H1 (cell line): ENCODE data around the gene TGFBI. TPM values are rescaled to one million over a fixed set of nuclear protein-coding genes. Genes with fewer than 3 reads are reported as not detected.

Experiments
- CTCF ChIA-PET: fragments of 300-600 bp; sonication (Branson Sonifier 250); formaldehyde crosslinking; loops from one replicate; lab custom pipeline; 2021; ENCODE audit not compliant: partially characterized antibody; lab: Charles Lee
- POLR2A ChIA-PET: fragments of 300-600 bp; sonication (Branson Sonifier 250); formaldehyde crosslinking; loops from one replicate; lab custom pipeline; 2021; ENCODE audit warnings: inconsistent platforms; ENCODE audit not compliant: partially characterized antibody; lab: Charles Lee
- DNase-seq, 2 experiments: peaks; one replicate each; pipeline versions ENCODE4 v3.0.0 to v3.0.0-alpha.2; 2010 to 2022; ENCODE audit warnings: low spot score in 2 of 2, low read depth in 1 of 2, mixed read lengths in 1 of 2
- FAIRE-seq: peaks from 2 replicates; lab custom pipeline; 2011; peaks lifted over from hg19 to GRCh38; lab: Jason Lieb, UNC
- H2AFZ ChIP-seq: 2 replicates; pipeline ENCODE4 v1.8.1; 2012; ENCODE audit warnings: low read length, inconsistent platforms
- H2AK5ac ChIP-seq: 2 replicates; pipeline ENCODE4 v1.6.1; 2013; ENCODE audit warnings: low read depth, low read length
- H2BK120ac ChIP-seq: replicated peaks from 2 replicates; pipeline ENCODE3; 2013; ENCODE audit warnings: low read depth, low read length, inconsistent platforms
- H2BK12ac ChIP-seq: 2 replicates; pipeline ENCODE4 v1.6.1; 2013; ENCODE audit warnings: low read depth, low read length
- H2BK15ac ChIP-seq: 2 replicates; pipeline ENCODE4 v1.6.1; 2013; ENCODE audit warnings: low read length
- H2BK20ac ChIP-seq: 2 replicates; pipeline ENCODE4 v1.6.1; 2013; ENCODE audit warnings: low read length
- H2BK5ac ChIP-seq: 2 replicates; pipeline ENCODE4 v1.6.1; 2013; ENCODE audit warnings: low read depth, low read length
- H3K14ac ChIP-seq: 2 replicates; pipeline ENCODE4 v1.6.1; 2013; ENCODE audit warnings: inconsistent platforms; ENCODE audit not compliant: insufficient read length
- H3K18ac ChIP-seq: 2 replicates; pipeline ENCODE4 v1.6.1; 2013; ENCODE audit warnings: low read length; ENCODE audit errors: extremely low read depth
- H3K23ac ChIP-seq: 2 replicates; pipeline ENCODE4 v1.6.1; 2013; ENCODE audit warnings: inconsistent platforms; ENCODE audit not compliant: insufficient read length
- H3K23me2 ChIP-seq: 2 replicates; pipeline ENCODE4 v1.6.1; 2013; ENCODE audit warnings: low read depth, low read length
- H3K27ac ChIP-seq: 2 replicates; pipeline ENCODE4 v1.6.1; 2011; ENCODE audit warnings: low read depth, low read length, inconsistent platforms
- H3K27me3 ChIP-seq, 4 experiments: replicated peaks in 1 of 4; 1 replicate in 1 of 4; 2 replicates in 3 of 4; pipeline versions ENCODE4 v1.6.1 to v1.8.1; 2011 to 2013; ENCODE audit warnings: low read length in 3 of 4, mild to moderate bottlenecking in 3 of 4, inconsistent platforms in 2 of 4, mixed read lengths in 2 of 4, moderate library complexity in 1 of 4; ENCODE audit not compliant: control insufficient read depth in 3 of 4, insufficient read depth in 3 of 4; ENCODE audit errors: extremely low read depth in 1 of 4
- H3K36me3 ChIP-seq, 4 experiments: 2 replicates each; pipeline versions ENCODE4 v1.6.1 to v1.8.1; 2011 to 2013; ENCODE audit warnings: mild to moderate bottlenecking in 4 of 4, low read length in 3 of 4, moderate library complexity in 2 of 4, control low read depth in 1 of 4, inconsistent platforms in 1 of 4; ENCODE audit not compliant: insufficient read depth in 4 of 4, control insufficient read depth in 2 of 4
- H3K4ac ChIP-seq: replicated peaks from 2 replicates; pipeline ENCODE3; 2013; ENCODE audit warnings: low read length, low read depth, mixed read lengths, inconsistent platforms; ENCODE audit not compliant: insufficient read length
- H3K4me1 ChIP-seq, 4 experiments: replicated peaks in 1 of 4; 1 replicate in 1 of 4; 2 replicates in 3 of 4; pipeline versions ENCODE4 v1.6.1 to v1.8.1; 2011 to 2013; ENCODE audit warnings: low read length in 3 of 4, inconsistent platforms in 2 of 4, mixed read lengths in 1 of 4; ENCODE audit not compliant: insufficient read depth in 4 of 4, control insufficient read depth in 3 of 4
- H3K4me2 ChIP-seq, 2 experiments: 2 replicates each; pipeline versions ENCODE4 v1.6.1 to v1.8.1; 2011 to 2013; ENCODE audit warnings: low read depth in 2 of 2, low read length in 2 of 2, control low read depth in 1 of 2, inconsistent platforms in 1 of 2, mild to moderate bottlenecking in 1 of 2; ENCODE audit not compliant: insufficient read depth in 1 of 2
- H3K4me3 ChIP-seq, 4 experiments: fragments of 200-600, 300-600 bp in 1 of 4; sonication (generic), shearing (Covaris generic), sonication (Bioruptor Twin) in 1 of 4; 2 replicates each; pipeline versions ENCODE4 v1.5.1 to v1.8.1; 2011 to 2016; ENCODE audit warnings: low read length in 4 of 4, low read depth in 3 of 4, control low read depth in 2 of 4, inconsistent platforms in 2 of 4, mild to moderate bottlenecking in 2 of 4, mixed read lengths in 1 of 4, moderate library complexity in 1 of 4; ENCODE audit not compliant: insufficient read depth in 2 of 4; ENCODE audit errors: extremely low read depth in 1 of 4
- H3K56ac ChIP-seq: replicated peaks from 2 replicates; pipeline ENCODE3; 2013; ENCODE audit warnings: low read depth, mild to moderate bottlenecking, mixed read lengths, low read length, inconsistent platforms; ENCODE audit not compliant: insufficient read length
- H3K79me1 ChIP-seq: 2 replicates; pipeline ENCODE4 v1.6.1; 2013; ENCODE audit warnings: low read depth, low read length, control low read depth
- H3K79me2 ChIP-seq, 2 experiments: 2 replicates each; pipeline versions ENCODE4 v1.6.1 to v1.8.1; 2012 to 2013; ENCODE audit warnings: low read length in 2 of 2, mild to moderate bottlenecking in 2 of 2, inconsistent platforms in 1 of 2; ENCODE audit not compliant: insufficient read depth in 2 of 2, control insufficient read depth in 1 of 2
- H3K9ac ChIP-seq, 4 experiments: replicated peaks in 1 of 4; 1 replicate in 1 of 4; 2 replicates in 3 of 4; pipeline versions ENCODE4 v1.6.1 to v1.8.1; 2011 to 2013; ENCODE audit warnings: low read depth in 3 of 4, low read length in 3 of 4, control low read depth in 2 of 4, mild to moderate bottlenecking in 2 of 4, moderate library complexity in 2 of 4, inconsistent platforms in 1 of 4; ENCODE audit errors: extremely low read depth in 1 of 4
- H3K9me3 ChIP-seq, 2 experiments: 2 replicates each; pipeline versions ENCODE4 v1.6.1 to v1.8.1; 2012 to 2013; ENCODE audit warnings: mild to moderate bottlenecking in 2 of 2, moderate library complexity in 2 of 2, control low read depth in 1 of 2, inconsistent platforms in 1 of 2, low read depth in 1 of 2, low read length in 1 of 2, mixed read lengths in 1 of 2; ENCODE audit not compliant: insufficient read depth in 2 of 2
- H4K20me1 ChIP-seq, 2 experiments: replicated peaks in 1 of 2; 2 replicates each; pipeline versions ENCODE3 to v1.8.1; 2011 to 2013; ENCODE audit warnings: inconsistent platforms in 2 of 2, low read length in 2 of 2, mild to moderate bottlenecking in 1 of 2; ENCODE audit not compliant: insufficient read depth in 2 of 2, control insufficient read depth in 1 of 2
- H4K5ac ChIP-seq: 2 replicates; pipeline ENCODE4 v1.6.1; 2013; ENCODE audit warnings: low read length, low read depth, mixed read lengths, inconsistent platforms; ENCODE audit not compliant: insufficient read length
- H4K8ac ChIP-seq: 2 replicates; pipeline ENCODE4 v1.8.0; 2013; ENCODE audit warnings: mild to moderate bottlenecking, moderate library complexity, low read length, inconsistent platforms; ENCODE audit not compliant: insufficient read depth; ENCODE audit errors: extremely low read depth
- H4K91ac ChIP-seq: replicated peaks from 2 replicates; pipeline ENCODE3; 2013; ENCODE audit warnings: low read length, mixed read lengths, inconsistent platforms; ENCODE audit not compliant: insufficient read length
- E2F6 ChIP-seq: IDR thresholded peaks from 2 replicates; pipeline ENCODE4 v1.6.1; 2012; ENCODE audit warnings: inconsistent platforms
- WGBS, 2 experiments: shearing (Covaris generic) in 1 of 2; methylation state at CpG; one replicate each; pipeline versions ENCODE4 v1.1.6 to v1.1.7; 2013 to 2015; ENCODE audit warnings: low lambda C conversion rate in 2 of 2, mixed read lengths in 2 of 2, inconsistent platforms in 1 of 2, low coverage in 1 of 2, missing lambda C conversion rate in 1 of 2; ENCODE audit not compliant: insufficient replicate concordance in 2 of 2, insufficient coverage in 1 of 2, insufficient read length in 1 of 2; ENCODE audit errors: extremely low coverage in 1 of 2, missing lambda C conversion rate in 1 of 2; 5-methylcytosine and 5-hydroxymethylcytosine counted together
- polyA plus RNA-seq, 7 experiments: library from polyadenylated mRNA; depleted of rRNA in 3 of 7; stranded (reverse) in 5 of 7; unstranded in 2 of 7; fragments of >200 nt in 5 of 7; fragments of 200-250 nt in 2 of 7; gene quantifications; 1 replicate in 5 of 7; 2 replicates in 1 of 7; 4 replicates in 1 of 7; pipeline versions ENCODE4 v1.2.1 to v1.2.3, GENCODE V29; 2011 to 2013; ENCODE audit warnings: missing spikeins in 2 of 7, mixed read lengths in 2 of 7
- total RNA-seq: library from RNA; stranded (reverse); fragmentation: NEBNext Ultra II Directional; extraction: Animal tissue kit (Norgen Biotek cat#: 25700); gene quantifications from 2 replicates; pipeline ENCODE4 v1.2.1, GENCODE V29; 2021

Gene TGFBI
- total and polyA plus RNA-seq, 2 of the 8 experiments (the other 6 are each of a cell fraction or from before 2014, with no cell fraction given): 6.0 to 8.5 TPM

GRCh38 chr5:136012041-136012804 lies 16.6 kb upstream of the TGFBI start:
- no peak overlapping the region for H4K8ac ChIP-seq
- CTCF ChIA-PET: interaction anchor here (0.6 to 3.0 kb wide), 3 partner anchors 17 to 46 kb away, joined by 3 to 8 read pairs (median 4); partner anchors contain the start of gene TGFBI
- H3K4me3 ChIP-seq: no peak overlapping the region
- no peaks in the 10 kb centered on the region for H4K20me1 ChIP-seq
- FAIRE-seq (no peak), DNase-seq (no peak)
- POLR2A ChIA-PET: interaction anchor here (0.8 kb wide), 1 partner anchor 16 kb away, joined by 3 read pairs; the partner anchor contains the start of gene TGFBI
- H3K27me3 ChIP-seq: no peaks in the 10 kb centered on the region
- no peaks in the 10 kb centered on the region for H3K9me3 ChIP-seq
- H3K23me2 ChIP-seq: no peaks in the 10 kb centered on the region
- no peak overlapping the region for H4K5ac ChIP-seq
- no peak overlapping the region for H2AFZ ChIP-seq
- H3K79me1 ChIP-seq: no peaks in the 10 kb centered on the region
- H2BK15ac ChIP-seq: no peak overlapping the region
- no peak overlapping the region for H3K23ac ChIP-seq
- no peaks in the 10 kb centered on the region for H3K4me1 ChIP-seq
- no peak overlapping the region for H3K4me2 ChIP-seq
- H3K56ac ChIP-seq: no peak overlapping the region
- no peak overlapping the region for H4K91ac ChIP-seq
- no peak overlapping the region for H2AK5ac ChIP-seq
- H2BK5ac ChIP-seq: no peak overlapping the region
- H2BK12ac ChIP-seq: no peak overlapping the region
- no peak overlapping the region for H3K18ac ChIP-seq
- no peak overlapping the region for H2BK20ac ChIP-seq
- no peak overlapping the region for H3K27ac ChIP-seq
- no peak overlapping the region for H2BK120ac ChIP-seq
- 57% methylated on average over 3 of the region's 3 CpGs; no CpG with 5 or more reads in 1 of the 2 experiments for WGBS, 2 experiments
- H3K79me2 ChIP-seq: no peaks in the 10 kb centered on the region
- no peak overlapping the region for H3K14ac ChIP-seq
- no peak overlapping the region for H3K4ac ChIP-seq
- H3K36me3 ChIP-seq: no peaks in the 10 kb centered on the region
- H3K9ac ChIP-seq: no peak overlapping the region
- no peak for TF ChIP-seq E2F6
